ENCODE results near the gene KDM5C. TPM values are rescaled to one million over a fixed set of nuclear protein-coding genes. Genes with fewer than 3 reads are reported as not detected.

Gene KDM5C
- total and polyA plus RNA-seq, 9 of the 15 experiments (the other 6 are each of a cell fraction or from before 2014, with no cell fraction given) = 0.62 to 136 (median 52.4) TPM

- Histone ChIP-seq H3K36me3 (ENCODE audit: control insufficient read depth, insufficient read depth, low read length) (no peaks in the 10 kb centered on the region), H3K9me3 (replicated peaks; ENCODE audit: control insufficient read depth, insufficient read depth, low read depth, low read length) (0 out of 2 replicates have a peak, but pooled peaks cover 2% of the 10 kb centered on the region), H3K9ac (ENCODE audit: insufficient read depth in 1 of 2, low read depth in 2 of 2, low read length in 2 of 2) (no peak overlapping the region), H3K4me2 (ENCODE audit: insufficient read depth, low read length) (no peak overlapping the region), H4K20me1 (replicated peaks; ENCODE audit: control insufficient read depth, insufficient read depth, low read length) (no peaks in the 10 kb centered on the region), H2AFZ (ENCODE audit: low read depth, low read length) (no peak overlapping the region), H3K79me2 (ENCODE audit: control insufficient read depth, insufficient read depth, low read length) (no peaks in the 10 kb centered on the region), H3K4me1 (replicated peaks in 1 of 2; ENCODE audit: control insufficient read depth in 2 of 2, insufficient read depth in 2 of 2, low read length in 2 of 2) (no peaks in the 10 kb centered on the region), H3K27me3 (ENCODE audit: control insufficient read depth in 2 of 2, insufficient read depth in 2 of 2, low read length in 2 of 2) (no peaks in the 10 kb centered on the region; a peak in 1 of 5 replicates), H3K4me3 (no peak overlapping the region), H3K9me1 (ENCODE audit: control insufficient read depth, insufficient read depth, low read length) (no peaks in the 10 kb centered on the region), H3K27ac (ENCODE audit: extremely low read depth, low read depth, low read length) (no peak overlapping the region)
- FAIRE-seq = no peak
- ChIA-PET POLR2A (no interaction called here), CTCF (ENCODE audit: low intra/inter-chr PET ratio) (no interaction called here)
- WGBS (ENCODE audit: insufficient coverage, low coverage, missing lambda C conversion rate) = 13% methylated on average over 8 of the region's 8 CpGs
- in situ Hi-C loops (cut with MboI) = no loop called here
- intact Hi-C loops (cut with micrococcal nuclease) = no loop called here
- ATAC-seq = no peak
- DNase-seq (ENCODE audit: extremely low read depth in 1 of 4, low spot score in 3 of 4) = peak in 1 of 4 experiments; percentile 20
- no TSS peak for BruUV-seq (replicated peaks)
- TF ChIP-seq HCFC1 (IDR thresholded peaks at IDR 0.05; ENCODE audit: low read depth, low read length) (no peak), CGGBP1 (CRISPR knock-in tag; IDR thresholded peaks at IDR 0.05) (no peak), MECOM (CRISPR knock-in tag; IDR thresholded peaks at IDR 0.05) (no peak), ZNF57 (CRISPR knock-in tag; IDR thresholded peaks at IDR 0.05) (no peak), CBFA2T2 (conservative IDR thresholded peaks at IDR 0.05) (peak; percentile 45; the same call in 1 of the 2 replicates), NR4A1 (CRISPR knock-in tag; IDR thresholded peaks at IDR 0.05) (no peak), NR4A1 (tag; IDR thresholded peaks at IDR 0.05) (no peak), CHD1 (IDR thresholded peaks at IDR 0.05; ENCODE audit: low read length) (no peak), ARID1B (IDR thresholded peaks at IDR 0.05) (peak; percentile 57), ZNF695 (CRISPR knock-in tag; IDR thresholded peaks at IDR 0.05) (no peak), EP300 (IDR thresholded peaks at IDR 0.05; ENCODE audit: low read length) (no peak), CEBPB (tag; IDR thresholded peaks at IDR 0.05) (no peak), ATF4 (CRISPR knock-in tag; IDR thresholded peaks at IDR 0.05) (no peak), KDM4B (IDR thresholded peaks at IDR 0.05; ENCODE audit: borderline replicate concordance in 2 of 2, low read depth in 1 of 2) (no peak), CHD4 (IDR thresholded peaks at IDR 0.05; ENCODE audit: insufficient read depth, insufficient replicate concordance, low read depth, low read length, poor library complexity, severe bottlenecking) (no peak), HLTF (IDR thresholded peaks at IDR 0.05) (peak; percentile 87; the same call in 1 of the 2 replicates), NCOA2 (IDR thresholded peaks at IDR 0.05; ENCODE audit: partially characterized antibody in 2 of 2) (no peak), ZBTB49 (CRISPR knock-in tag; IDR thresholded peaks at IDR 0.05; ENCODE audit: borderline replicate concordance) (no peak), FOXA1 (IDR thresholded peaks at IDR 0.05; ENCODE audit: borderline replicate concordance) (no peak), CBFA2T3 (IDR thresholded peaks at IDR 0.05) (peak; percentile 71), TEAD4 (IDR thresholded peaks at IDR 0.05; ENCODE audit: low read length) (peak; percentile 38; the same call in 1 of the 2 replicates), TEAD4 (CRISPR knock-in tag; IDR thresholded peaks at IDR 0.05; ENCODE audit: borderline replicate concordance) (no peak)
These were observed 69.3 kb downstream of the KDM5C start for GRCh38 chrX:53155512-53156206.
